Left colon (tissue), 2 donors: Measurements from ENCODE around the gene ZBTB43. TPM values are rescaled to one million over a fixed set of nuclear protein-coding genes. Genes with fewer than 3 reads are reported as not detected.

Experiments used
- ATAC-seq: fragments of 200-7000 bp; cut with Tn5 transposase; one replicate; pipeline ENCODE4 v1.9.1; 2020; ENCODE audit warnings: mild to moderate bottlenecking, moderate library complexity
- DNase-seq, 2 donors: peaks; one replicate each; pipeline ENCODE4 v3.0.0-alpha.2; 2020
- intact Hi-C, 2 donors: fragments of 100-400 bp; cut with DNase I in 1 of 2; cut with micrococcal nuclease in 1 of 2; formaldehyde crosslinking; loops; one replicate each; pipeline versions ENCODE4 v1.11.2 to v1.14.0; 2022; cut with DNase I, micrococcal nuclease
- total RNA-seq, 2 donors: library from RNA; stranded (reverse); fragmentation: NEBNext Ultra II Directional; extraction: Animal tissue kit (Norgen Biotek cat#: 25700); gene quantifications; one replicate each; pipeline ENCODE4 v1.2.1, GENCODE V29; 2021
- donor health status: DM: no; HTN: no; CAD: no.
- donor health status: DM: yes; HTN: yes; CAD: no.

ZBTB43 gene
- total RNA-seq, 2 donors from 2014 or later: 15.5 to 17.3 TPM

GRCh38 chr9:126849591-126850225 is 44.9 kb downstream of the ZBTB43 start:
- DNase-seq: no peak
- ATAC-seq: no peak
- intact Hi-C loops: no loop called here

- ATAC-seq (no peak), DNase-seq (no peak)
- intact Hi-C loops: no loop called here
Observed at GRCh38 chr9:126851286-126851880, 46.5 kb downstream of the ZBTB43 start.

- no peak for ATAC-seq
- intact Hi-C loops: no loop called here
- no peak for DNase-seq
Observed at GRCh38 chr9:126852086-126852688, 47.3 kb downstream of the ZBTB43 start.

- no peak for DNase-seq
- intact Hi-C loops: no loop called here
- ATAC-seq: no peak
Observed at GRCh38 chr9:126853667-126854066, 48.8 kb downstream of the ZBTB43 start.

GRCh38 chr9:126854734-126855133 is 49.9 kb downstream of the ZBTB43 start:
- no peak for ATAC-seq
- intact Hi-C loops: no loop called here
- DNase-seq: no peak

GRCh38 chr9:126856326-126856877 is 51.6 kb downstream of the ZBTB43 start:
- DNase-seq: no peak
- intact Hi-C loops: no loop called here
- no peak for ATAC-seq

- intact Hi-C loops: no loop called here
- no peak for ATAC-seq
- DNase-seq: peak in 1 of 2 donors; percentile 15
Observed at GRCh38 chr9:126857261-126857960, 52.6 kb downstream of the ZBTB43 start.

GRCh38 chr9:126859111-126859510 is 54.3 kb downstream of the ZBTB43 start:
- no peak for ATAC-seq
- intact Hi-C loops: no loop called here
- DNase-seq: no peak

- intact Hi-C loops: no loop called here
- DNase-seq (peak; percentile 42 to 71), ATAC-seq (peak; percentile 64)
Observed at GRCh38 chr9:126860077-126860756, 55.4 kb downstream of the ZBTB43 start, which contains the start of gene ZBTB34. ZBTB34 (plus strand) TSS chr9:126860639; CDS start chr9:126879400, 18,761 bp downstream.

- intact Hi-C loops: no loop called here
- peak; percentile 37 to 69 for DNase-seq
- peak; percentile 62 for ATAC-seq
Observed at GRCh38 chr9:126860757-126861466, 56.1 kb downstream of the ZBTB43 start.

GRCh38 chr9:126861707-126862103 is 56.9 kb downstream of the ZBTB43 start:
- intact Hi-C loops: no loop called here
- DNase-seq: no peak
- no peak for ATAC-seq

- ATAC-seq: peak; percentile 42
- intact Hi-C loops: no loop called here
- DNase-seq: peak; percentile 51 to 58
Observed at GRCh38 chr9:126862104-126862761, 57.4 kb downstream of the ZBTB43 start.

- DNase-seq (no peak), ATAC-seq (no peak)
- intact Hi-C loops: no loop called here
Observed at GRCh38 chr9:126864771-126865170, 59.9 kb downstream of the ZBTB43 start.

- intact Hi-C loops: no loop called here
- ATAC-seq: no peak
- DNase-seq: no peak
Observed at GRCh38 chr9:126869368-126869767, 64.5 kb downstream of the ZBTB43 start.

GRCh38 chr9:126872516-126872915 is 67.7 kb downstream of the ZBTB43 start:
- ATAC-seq (no peak), DNase-seq (no peak)
- intact Hi-C loops: no loop called here

- intact Hi-C loops: no loop called here
Observed at GRCh38 chr9:126874546-126875314, 69.9 kb downstream of the ZBTB43 start.

More at GRCh38 chr9:126874546-126875314, 69.9 kb downstream of the ZBTB43 start:
- no peak for ATAC-seq
- DNase-seq: no peak
